ENCODE results near the gene PSMD14.

- no peak for TF ChIP-seq CTCF (IDR thresholded peaks at IDR 0.05)
- TF ChIP-seq POLR2AphosphoS5 (IDR thresholded peaks at IDR 0.05; ENCODE audit: low read depth, low read length), result no peak
- no peak for TF ChIP-seq SIN3A (IDR thresholded peaks at IDR 0.05; ENCODE audit: borderline replicate concordance, insufficient read depth, low read depth, low read length)
- no peak for TF ChIP-seq REST (IDR thresholded peaks at IDR 0.05; ENCODE audit: insufficient read depth in 1 of 2, low read depth in 2 of 2, low read length in 1 of 2)
These were observed 80.0 kb downstream of the PSMD14 start for GRCh38 chr2:161388146-161388779.

Data from Panc1 (cell line).